Smooth muscle cell (in vitro differentiated cells): ENCODE data around the gene CACNA2D2. TPM values are rescaled to one million over a fixed set of nuclear protein-coding genes. Genes with fewer than 3 reads are reported as not detected.

Experiments
- DNase-seq: peaks from one replicate; lab custom pipeline; 2025; ENCODE audit not compliant: unreplicated experiment; lab: John Stamatoyannopoulos, UW
- H2AFZ ChIP-seq: fragments of 200-600 bp; sonication (generic); 2 replicates; pipeline ENCODE4 v1.6.0; 2016; ENCODE audit warnings: antibody characterized with exemption, low read depth, mild to moderate bottlenecking
- H3F3A ChIP-seq: fragments of 200-600 bp; sonication (generic); 2 replicates; pipeline ENCODE4 v1.6.0; 2017; ENCODE audit warnings: antibody characterized with exemption, low read depth
- H3K27ac ChIP-seq: fragments of 200-600 bp; sonication (generic); 2 replicates; pipeline ENCODE4 v1.5.1; 2016; ENCODE audit warnings: low read depth, mild to moderate bottlenecking
- H3K27me3 ChIP-seq: fragments of 200-600 bp; sonication (generic); 2 replicates; pipeline ENCODE4 v1.6.1; 2016; ENCODE audit warnings: low read depth, mild to moderate bottlenecking
- H3K36me3 ChIP-seq: fragments of 200-600 bp; sonication (generic); 2 replicates; pipeline ENCODE4 v1.5.1; 2016; ENCODE audit warnings: low read depth
- H3K4me1 ChIP-seq: fragments of 200-600 bp; sonication (generic); 2 replicates; pipeline ENCODE4 v1.5.1; 2016; ENCODE audit warnings: low read depth
- H3K4me2 ChIP-seq: fragments of 200-600 bp; sonication (generic); 2 replicates; pipeline ENCODE4 v1.6.0; 2016; ENCODE audit warnings: mild to moderate bottlenecking
- H3K4me3 ChIP-seq: fragments of 200-600 bp; sonication (generic); 2 replicates; pipeline ENCODE4 v1.5.1; 2016; ENCODE audit warnings: mild to moderate bottlenecking
- H3K79me2 ChIP-seq: fragments of 200-600 bp; sonication (generic); 2 replicates; pipeline ENCODE4 v1.6.0; 2016; ENCODE audit warnings: low read depth, mild to moderate bottlenecking
- H3K9ac ChIP-seq: fragments of 200-600 bp; sonication (generic); 2 replicates; pipeline ENCODE4 v1.6.0; 2016; ENCODE audit warnings: low read depth
- H3K9me3 ChIP-seq: fragments of 200-600 bp; sonication (generic); replicated peaks from 2 replicates; pipeline ENCODE4 v1.5.1; 2016; ENCODE audit warnings: low read depth
- H4K20me1 ChIP-seq: fragments of 200-600 bp; sonication (generic); 2 replicates; pipeline ENCODE4 v1.6.0; 2016; ENCODE audit warnings: low read depth
- CTCF ChIP-seq: fragments of 200-600 bp; sonication (generic); IDR thresholded peaks from 2 replicates; pipeline ENCODE4 v1.5.1; 2017; ENCODE audit warnings: borderline replicate concordance, mild to moderate bottlenecking, antibody characterized with exemption; ENCODE audit not compliant: insufficient read depth, poor library complexity, severe bottlenecking
- WGBS: methylation state at CpG from one replicate; pipeline ENCODE4 v1.1.7; 2016; ENCODE audit warnings: low lambda C conversion rate; 5-methylcytosine and 5-hydroxymethylcytosine counted together
- polyA plus RNA-seq: library from polyadenylated mRNA; unstranded; fragments of >200 nt; fragmentation: Nextera tagmentation; extraction: Ambion mirVana; gene quantifications from 2 replicates; pipeline ENCODE4 v1.2.1, GENCODE V29; 2016
- total RNA-seq: library from RNA; depleted of rRNA; stranded (reverse); fragments of >200 nt; gene quantifications from 2 replicates; pipeline ENCODE4 v1.2.3, GENCODE V29; 2014

The CACNA2D2 gene
- total and polyA plus RNA-seq, 2 experiments from 2014 or later, result 0.27 to 0.51 TPM

- DNase-seq, result no peak
- H3K27ac ChIP-seq, result no peak overlapping the region
- H3K27me3 ChIP-seq, result no peaks in the 10 kb centered on the region
- no peaks in the 10 kb centered on the region for H4K20me1 ChIP-seq
- H3K79me2 ChIP-seq, result no peaks in the 10 kb centered on the region
- H3K36me3 ChIP-seq, result no peaks in the 10 kb centered on the region
- H3K9me3 ChIP-seq, result no peaks in the 10 kb centered on the region
- no peak overlapping the region for H3K4me3 ChIP-seq
- no peak overlapping the region for H3K9ac ChIP-seq
- no peaks in the 10 kb centered on the region for H3K4me1 ChIP-seq
- 71% methylated on average over 1 of the region's 2 CpGs for WGBS
- H2AFZ ChIP-seq, result no peak overlapping the region
- no peak overlapping the region for H3K4me2 ChIP-seq
- TF ChIP-seq CTCF, result no peak
- no peaks in the 10 kb centered on the region for H3F3A ChIP-seq
These were observed 93.2 kb downstream of the CACNA2D2 start for GRCh38 chr3:50410185-50410584.

- H3K27ac ChIP-seq, result no peak overlapping the region
- no peaks in the 10 kb centered on the region for H3K4me1 ChIP-seq
- H2AFZ ChIP-seq, result no peak overlapping the region
- H4K20me1 ChIP-seq, result no peaks in the 10 kb centered on the region
- no peaks in the 10 kb centered on the region for H3K36me3 ChIP-seq
- peaks cover 4% of the 10 kb centered on the region for H3K27me3 ChIP-seq
- no peak overlapping the region for H3K4me3 ChIP-seq
- H3K79me2 ChIP-seq, result no peaks in the 10 kb centered on the region
- DNase-seq, result no peak
- WGBS, result 80% methylated on average over 15 of the region's 15 CpGs
- no peak for TF ChIP-seq CTCF
- H3K4me2 ChIP-seq, result no peak overlapping the region
- no peak overlapping the region for H3K9ac ChIP-seq
- no peaks in the 10 kb centered on the region for H3F3A ChIP-seq
- no peaks in the 10 kb centered on the region for H3K9me3 ChIP-seq
These were observed 94.9 kb downstream of the CACNA2D2 start for GRCh38 chr3:50408443-50408944.

DNA sequence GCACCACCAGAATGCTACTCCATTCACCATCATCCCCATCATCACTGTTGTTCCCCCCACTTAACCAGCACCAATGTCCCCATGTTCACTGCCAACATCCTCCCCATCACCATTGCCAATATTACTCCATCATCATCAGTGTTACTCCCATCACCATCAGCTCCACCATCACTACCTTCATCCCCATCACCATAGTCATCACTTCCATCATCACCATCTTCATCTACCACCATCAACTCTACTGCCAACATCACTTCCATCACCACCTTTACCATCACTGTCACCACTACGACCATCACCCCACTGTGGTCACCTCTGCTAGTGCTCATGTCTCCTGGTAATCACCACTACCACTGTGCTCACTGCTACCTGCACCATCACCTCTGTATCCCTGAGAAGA lies 96.9 kb downstream of the CACNA2D2 start:
- H3K79me2 ChIP-seq, result no peaks in the 10 kb centered on the region
- H3K27ac ChIP-seq, result no peak overlapping the region

More for the DNA sequence above, 96.9 kb downstream of the CACNA2D2 start:
- H3F3A ChIP-seq, result no peaks in the 10 kb centered on the region
- no peaks in the 10 kb centered on the region for H3K36me3 ChIP-seq
- H4K20me1 ChIP-seq, result no peaks in the 10 kb centered on the region
- DNase-seq, result no peak
- TF ChIP-seq CTCF, result no peak
- no peak overlapping the region for H2AFZ ChIP-seq
- no peak overlapping the region for H3K9ac ChIP-seq
- H3K9me3 ChIP-seq, result no peaks in the 10 kb centered on the region
- 65% methylated on average over 1 of the region's 1 CpG for WGBS
- no peaks in the 10 kb centered on the region for H3K4me1 ChIP-seq
- no peak overlapping the region for H3K4me3 ChIP-seq
- H3K27me3 ChIP-seq, result peaks cover 5% of the 10 kb centered on the region
- no peak overlapping the region for H3K4me2 ChIP-seq
